ENCODE data around the gene PGAM5.
A peak's percentile ranks its signal among the peaks of the same experiment; 100 is the strongest.

Gene PGAM5

GRCh38 chr12:132672116-132672515, 38.5 kb upstream of the PGAM5 start:
- no peaks in the 10 kb centered on the region for H3K27me3 ChIP-seq (ENCODE audit: control insufficient read depth, insufficient read depth, low read length)
- H3K4me3 ChIP-seq (ENCODE audit: low read depth, low read length), result no peak overlapping the region
- no peaks in the 10 kb centered on the region for H3K9me3 ChIP-seq (ENCODE audit: control insufficient read depth, insufficient read depth, low read depth, low read length)
- H3K4me1 ChIP-seq (ENCODE audit: control insufficient read depth, insufficient read depth, low read length), result no peaks in the 10 kb centered on the region
- H3K36me3 ChIP-seq (ENCODE audit: control insufficient read depth, insufficient read depth, low read length), result peaks cover 91% of the 10 kb centered on the region
- H3K9ac ChIP-seq (ENCODE audit: low read length), result no peak overlapping the region
- no peak overlapping the region for H3K27ac ChIP-seq (ENCODE audit: low read depth, low read length)

- Histone ChIP-seq H3K9ac (ENCODE audit: low read length) (no peak overlapping the region), H3K4me1 (ENCODE audit: control insufficient read depth, insufficient read depth, low read length) (no peaks in the 10 kb centered on the region), H3K9me3 (ENCODE audit: control insufficient read depth, insufficient read depth, low read depth, low read length) (no peaks in the 10 kb centered on the region), H3K4me3 (ENCODE audit: low read depth, low read length) (no peak overlapping the region), H3K27ac (ENCODE audit: low read depth, low read length) (no peak overlapping the region), H3K27me3 (ENCODE audit: control insufficient read depth, insufficient read depth, low read length) (no peaks in the 10 kb centered on the region), H3K36me3 (ENCODE audit: control insufficient read depth, insufficient read depth, low read length) (peaks cover 91% of the 10 kb centered on the region)
Observed at GRCh38 chr12:132672678-132673077, 38.0 kb upstream of the PGAM5 start.

- no peak overlapping the region for H3K27ac ChIP-seq (ENCODE audit: low read depth, low read length)
- no peaks in the 10 kb centered on the region for H3K9me3 ChIP-seq (ENCODE audit: control insufficient read depth, insufficient read depth, low read depth, low read length)
- H3K9ac ChIP-seq (ENCODE audit: low read length), result no peak overlapping the region
- H3K4me3 ChIP-seq (ENCODE audit: low read depth, low read length), result no peak overlapping the region
- no peaks in the 10 kb centered on the region for H3K4me1 ChIP-seq (ENCODE audit: control insufficient read depth, insufficient read depth, low read length)
- no peaks in the 10 kb centered on the region for H3K27me3 ChIP-seq (ENCODE audit: control insufficient read depth, insufficient read depth, low read length)
- H3K36me3 ChIP-seq (ENCODE audit: control insufficient read depth, insufficient read depth, low read length), result peaks cover 91% of the 10 kb centered on the region
Observed at GRCh38 chr12:132673288-132674179, 37.1 kb upstream of the PGAM5 start.

- Histone ChIP-seq H3K4me3 (ENCODE audit: low read depth, low read length) (no peak overlapping the region), H3K27me3 (ENCODE audit: control insufficient read depth, insufficient read depth, low read length) (no peaks in the 10 kb centered on the region), H3K9ac (ENCODE audit: low read length) (no peak overlapping the region), H3K4me1 (ENCODE audit: control insufficient read depth, insufficient read depth, low read length) (no peaks in the 10 kb centered on the region), H3K9me3 (ENCODE audit: control insufficient read depth, insufficient read depth, low read depth, low read length) (no peaks in the 10 kb centered on the region), H3K27ac (ENCODE audit: low read depth, low read length) (no peak overlapping the region), H3K36me3 (ENCODE audit: control insufficient read depth, insufficient read depth, low read length) (peaks cover 91% of the 10 kb centered on the region)
Observed at GRCh38 chr12:132674561-132674960, 36.1 kb upstream of the PGAM5 start.

GRCh38 chr12:132675757-132676432, 34.7 kb upstream of the PGAM5 start:
- Histone ChIP-seq H3K9me3 (ENCODE audit: control insufficient read depth, insufficient read depth, low read depth, low read length) (no peaks in the 10 kb centered on the region), H3K27me3 (ENCODE audit: control insufficient read depth, insufficient read depth, low read length) (no peaks in the 10 kb centered on the region), H3K4me1 (ENCODE audit: control insufficient read depth, insufficient read depth, low read length) (no peaks in the 10 kb centered on the region), H3K9ac (ENCODE audit: low read length) (no peak overlapping the region), H3K27ac (ENCODE audit: low read depth, low read length) (no peak overlapping the region), H3K4me3 (ENCODE audit: low read depth, low read length) (no peak overlapping the region), H3K36me3 (ENCODE audit: control insufficient read depth, insufficient read depth, low read length) (peaks cover 95% of the 10 kb centered on the region)

GRCh38 chr12:132677492-132677891, 33.1 kb upstream of the PGAM5 start:
- Histone ChIP-seq H3K36me3 (ENCODE audit: control insufficient read depth, insufficient read depth, low read length) (peaks cover 80% of the 10 kb centered on the region), H3K27me3 (ENCODE audit: control insufficient read depth, insufficient read depth, low read length) (no peaks in the 10 kb centered on the region), H3K4me3 (ENCODE audit: low read depth, low read length) (no peak overlapping the region), H3K4me1 (ENCODE audit: control insufficient read depth, insufficient read depth, low read length) (no peaks in the 10 kb centered on the region), H3K9ac (ENCODE audit: low read length) (no peak overlapping the region), H3K27ac (ENCODE audit: low read depth, low read length) (no peak overlapping the region), H3K9me3 (ENCODE audit: control insufficient read depth, insufficient read depth, low read depth, low read length) (no peaks in the 10 kb centered on the region)

- Histone ChIP-seq H3K9me3 (ENCODE audit: control insufficient read depth, insufficient read depth, low read depth, low read length) (peaks cover 2% of the 10 kb centered on the region; the same call in 1 of the 2 replicates), H3K27ac (ENCODE audit: low read depth, low read length) (no peak overlapping the region), H3K27me3 (ENCODE audit: control insufficient read depth, insufficient read depth, low read length) (peaks cover 9% of the 10 kb centered on the region), H3K9ac (ENCODE audit: low read length) (no peak overlapping the region), H3K4me1 (ENCODE audit: control insufficient read depth, insufficient read depth, low read length) (peaks cover 10% of the 10 kb centered on the region; the same call in 1 of the 2 replicates), H3K36me3 (ENCODE audit: control insufficient read depth, insufficient read depth, low read length) (peaks cover 14% of the 10 kb centered on the region), H3K4me3 (ENCODE audit: low read depth, low read length) (peak overlapping the region; percentile 63; the same call in 1 of the 2 replicates)
Observed at GRCh38 chr12:132685400-132685799, 25.2 kb upstream of the PGAM5 start.

GRCh38 chr12:132686825-132687210, 23.8 kb upstream of the PGAM5 start:
- Histone ChIP-seq H3K36me3 (ENCODE audit: control insufficient read depth, insufficient read depth, low read length) (peaks cover 10% of the 10 kb centered on the region), H3K27ac (ENCODE audit: low read depth, low read length) (peak overlapping the region; percentile 79; the same call in 1 of the 2 replicates), H3K4me1 (ENCODE audit: control insufficient read depth, insufficient read depth, low read length) (peaks cover 10% of the 10 kb centered on the region; the same call in 1 of the 2 replicates), H3K9me3 (ENCODE audit: control insufficient read depth, insufficient read depth, low read depth, low read length) (peaks cover 2% of the 10 kb centered on the region; the same call in 1 of the 2 replicates), H3K4me3 (ENCODE audit: low read depth, low read length) (peak overlapping the region; percentile 63), H3K27me3 (ENCODE audit: control insufficient read depth, insufficient read depth, low read length) (peaks cover 9% of the 10 kb centered on the region), H3K9ac (ENCODE audit: low read length) (peak overlapping the region; percentile 90)

GRCh38 chr12:132687211-132688164, 23.2 kb upstream of the PGAM5 start, which contains the start of the genes POLE and PXMP2:
POLE (minus strand) TSS chr12:132687342; CDS start chr12:132687315, 27 bp downstream.
PXMP2 (plus strand) TSS chr12:132687587; CDS start chr12:132687671, 84 bp downstream.
- Histone ChIP-seq H3K9ac (ENCODE audit: low read length) (peak within 1 kb of the TSS; percentile 93), H3K36me3 (ENCODE audit: control insufficient read depth, insufficient read depth, low read length) (peaks cover 10% of the 10 kb centered on the region), H3K4me1 (ENCODE audit: control insufficient read depth, insufficient read depth, low read length) (peaks cover 10% of the 10 kb centered on the region; the same call in 1 of the 2 replicates), H3K27me3 (ENCODE audit: control insufficient read depth, insufficient read depth, low read length) (peaks cover 9% of the 10 kb centered on the region), H3K4me3 (ENCODE audit: low read depth, low read length) (peak within 1 kb of the TSS; percentile 63), H3K27ac (ENCODE audit: low read depth, low read length) (peak within 1 kb of the TSS; percentile 79; the same call in 1 of the 2 replicates), H3K9me3 (ENCODE audit: control insufficient read depth, insufficient read depth, low read depth, low read length) (peaks cover 2% of the 10 kb centered on the region; the same call in 1 of the 2 replicates)

- H3K9ac ChIP-seq (ENCODE audit: low read length), result peak overlapping the region; percentile 27
Observed at GRCh38 chr12:132689227-132689626, 21.4 kb upstream of the PGAM5 start.

More at GRCh38 chr12:132689227-132689626, 21.4 kb upstream of the PGAM5 start:
- peaks cover 9% of the 10 kb centered on the region for H3K27me3 ChIP-seq (ENCODE audit: control insufficient read depth, insufficient read depth, low read length)
- H3K9me3 ChIP-seq (ENCODE audit: control insufficient read depth, insufficient read depth, low read depth, low read length), result no peaks in the 10 kb centered on the region
- peak overlapping the region; percentile 45 for H3K4me3 ChIP-seq (ENCODE audit: low read depth, low read length)
- H3K36me3 ChIP-seq (ENCODE audit: control insufficient read depth, insufficient read depth, low read length), result peaks cover 6% of the 10 kb centered on the region
- H3K27ac ChIP-seq (ENCODE audit: low read depth, low read length), result no peak overlapping the region
- H3K4me1 ChIP-seq (ENCODE audit: control insufficient read depth, insufficient read depth, low read length), result peaks cover 10% of the 10 kb centered on the region; the same call in 1 of the 2 replicates

All from HUES6 (cell line).